Ovary (tissue), 3 donors: ENCODE results near the gene STOML2.

Source experiments
- EP300 ChIP-seq: sonication (generic); formaldehyde crosslinking; IDR thresholded peaks from one replicate; pipeline ENCODE4 v1.6.1; 2017; ENCODE audit warnings: antibody characterized with exemption
- TF ChIP-seq, protein P1 (sequence below), 3 donors: fragments of 450-650 bp in 2 of 3; fragments of 200-600 bp in 1 of 3; IDR thresholded peaks; one replicate each; pipeline versions ENCODE4 v1.5.1 to v1.8.0; 2016 to 2022; ENCODE audit warnings: antibody characterized with exemption in 3 of 3, mild to moderate bottlenecking in 1 of 3
- donor health status: DM: no; HTN: no; CAD: no.

DNA sequence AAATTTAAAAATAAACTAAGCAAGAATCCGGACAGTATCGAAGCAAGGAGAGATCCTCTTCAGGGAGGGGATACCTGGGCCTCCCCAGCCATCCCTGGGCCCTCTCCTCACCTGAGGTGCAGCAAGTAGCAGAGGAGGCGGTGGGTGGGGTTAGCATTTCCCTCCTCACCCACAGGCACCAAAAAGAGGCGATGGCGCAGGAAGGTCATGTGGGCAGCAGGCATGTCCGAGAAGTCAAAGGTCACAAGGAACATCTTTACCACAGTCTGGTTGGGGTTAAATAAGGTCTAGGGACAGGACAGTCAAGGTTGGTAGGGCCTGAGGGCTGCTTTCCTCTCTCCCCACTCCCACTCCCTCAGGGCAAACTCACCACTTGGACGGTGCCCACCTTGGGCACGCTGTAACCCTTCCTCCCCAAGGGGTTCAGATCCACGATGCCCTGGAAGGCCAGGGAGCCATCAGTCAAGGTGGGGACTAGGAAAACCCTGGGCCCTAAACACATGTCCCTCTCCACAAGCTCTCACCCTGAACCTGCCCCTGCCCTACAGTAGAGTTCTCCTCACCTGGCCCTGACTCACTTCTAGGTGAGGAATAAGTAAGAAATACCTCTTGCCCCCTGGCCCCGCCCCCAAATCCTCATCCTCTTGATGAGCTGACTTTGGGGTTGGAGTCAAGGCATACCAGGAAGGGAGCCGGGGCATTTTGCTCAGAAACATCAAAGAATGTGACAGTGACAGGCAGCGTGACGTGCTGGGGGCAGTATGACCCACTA is 2.8 kb upstream of the STOML2 start:
- no peak for TF ChIP-seq EP300
- TF ChIP-seq, protein P1, sequence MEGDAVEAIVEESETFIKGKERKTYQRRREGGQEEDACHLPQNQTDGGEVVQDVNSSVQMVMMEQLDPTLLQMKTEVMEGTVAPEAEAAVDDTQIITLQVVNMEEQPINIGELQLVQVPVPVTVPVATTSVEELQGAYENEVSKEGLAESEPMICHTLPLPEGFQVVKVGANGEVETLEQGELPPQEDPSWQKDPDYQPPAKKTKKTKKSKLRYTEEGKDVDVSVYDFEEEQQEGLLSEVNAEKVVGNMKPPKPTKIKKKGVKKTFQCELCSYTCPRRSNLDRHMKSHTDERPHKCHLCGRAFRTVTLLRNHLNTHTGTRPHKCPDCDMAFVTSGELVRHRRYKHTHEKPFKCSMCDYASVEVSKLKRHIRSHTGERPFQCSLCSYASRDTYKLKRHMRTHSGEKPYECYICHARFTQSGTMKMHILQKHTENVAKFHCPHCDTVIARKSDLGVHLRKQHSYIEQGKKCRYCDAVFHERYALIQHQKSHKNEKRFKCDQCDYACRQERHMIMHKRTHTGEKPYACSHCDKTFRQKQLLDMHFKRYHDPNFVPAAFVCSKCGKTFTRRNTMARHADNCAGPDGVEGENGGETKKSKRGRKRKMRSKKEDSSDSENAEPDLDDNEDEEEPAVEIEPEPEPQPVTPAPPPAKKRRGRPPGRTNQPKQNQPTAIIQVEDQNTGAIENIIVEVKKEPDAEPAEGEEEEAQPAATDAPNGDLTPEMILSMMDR (IDR thresholded peaks at IDR 0.05): no peak
